SW480 (cell line): Measurements from ENCODE around the gene OPN1MW2.
"Not testable (repeated sequence)": the region's sequence is repeated elsewhere in the genome, so short reads cannot be mapped to it uniquely, and the experiment has no call there.

Source experiments
- DNase-seq: peaks from one replicate; pipeline ENCODE4 v3.0.0-alpha.2; 2016; ENCODE audit warnings: low spot score

OPN1MW2 gene

GRCh38 chrX:154219456-154219855 lies at the start of gene OPN1MW2:
OPN1MW2 (plus strand) TSS chrX:154219756; CDS start chrX:154219816, 60 bp downstream.
- not testable (repeated sequence) for DNase-seq

- DNase-seq: not testable (repeated sequence)
These were observed 47.0 kb upstream of the OPN1MW2 start for GRCh38 chrX:154172535-154172943.

GRCh38 chrX:154174356-154174755 lies 45.2 kb upstream of the OPN1MW2 start:
- DNase-seq: not testable (repeated sequence)

GRCh38 chrX:154182296-154182695 lies 37.3 kb upstream of the OPN1MW2 start, which contains the start of gene OPN1MW:
OPN1MW (plus strand) TSS chrX:154182596; CDS start chrX:154182678, 82 bp downstream.
- DNase-seq: not testable (repeated sequence)

- DNase-seq: not testable (repeated sequence)
These were observed 35.8 kb upstream of the OPN1MW2 start for GRCh38 chrX:154183794-154184193.

- not testable (repeated sequence) for DNase-seq
These were observed 26.7 kb upstream of the OPN1MW2 start for GRCh38 chrX:154192846-154193245.

GRCh38 chrX:154194316-154194715 lies 25.2 kb upstream of the OPN1MW2 start:
- not testable (repeated sequence) for DNase-seq

- DNase-seq: not testable (repeated sequence)
These were observed 23.1 kb upstream of the OPN1MW2 start for GRCh38 chrX:154196466-154196865.

- DNase-seq: not testable (repeated sequence)
These were observed 9.7 kb upstream of the OPN1MW2 start for GRCh38 chrX:154209670-154210418.

- DNase-seq: not testable (repeated sequence)
These were observed 8.5 kb upstream of the OPN1MW2 start for GRCh38 chrX:154211057-154211456.

GRCh38 chrX:154211499-154211898 lies 8.1 kb upstream of the OPN1MW2 start:
- DNase-seq: not testable (repeated sequence)

GRCh38 chrX:154225292-154225691 lies 5.7 kb downstream of the OPN1MW2 start:
- DNase-seq: not testable (repeated sequence)

- DNase-seq: not testable (repeated sequence)
These were observed 7.2 kb downstream of the OPN1MW2 start for GRCh38 chrX:154226706-154227105.

- not testable (repeated sequence) for DNase-seq
These were observed 11.9 kb downstream of the OPN1MW2 start for GRCh38 chrX:154231443-154231842.

GRCh38 chrX:154233620-154234019 lies 14.1 kb downstream of the OPN1MW2 start:
- DNase-seq: not testable (repeated sequence)

GRCh38 chrX:154238939-154239559 lies 19.5 kb downstream of the OPN1MW2 start:
- DNase-seq: not testable (repeated sequence)

GRCh38 chrX:154239982-154240503 lies 20.5 kb downstream of the OPN1MW2 start:
- not testable (repeated sequence) for DNase-seq

- DNase-seq: not testable (repeated sequence)
These were observed 28.0 kb downstream of the OPN1MW2 start for GRCh38 chrX:154247377-154248045.

- not testable (repeated sequence) for DNase-seq
These were observed 28.5 kb downstream of the OPN1MW2 start for GRCh38 chrX:154248076-154248475.

GRCh38 chrX:154257282-154257681 lies 37.7 kb downstream of the OPN1MW2 start, which contains the start of gene OPN1MW3:
OPN1MW3 (plus strand) TSS chrX:154257582; CDS start chrX:154257620, 38 bp downstream.
- DNase-seq: not testable (repeated sequence)

- not testable (repeated sequence) for DNase-seq
These were observed 39.2 kb downstream of the OPN1MW2 start for GRCh38 chrX:154258711-154259110.

- not testable (repeated sequence) for DNase-seq
These were observed 43.5 kb downstream of the OPN1MW2 start for GRCh38 chrX:154263072-154263471.
